IMR-90 (cell line): ENCODE measurements around the gene LCN10. TPM values are rescaled to one million over a fixed set of nuclear protein-coding genes. Genes with fewer than 3 reads are reported as not detected.

Experiments used
- ATAC-seq: fragments of 200-7000 bp; cut with Tn5 transposase; 2 replicates; pipeline ENCODE4 v1.9.1; 2020; ENCODE audit warnings: low read depth, mild to moderate bottlenecking, moderate library complexity
- BruUV-seq: library from RNA; stranded (reverse); fragments of 400-500 nt; replicated peaks from 2 replicates; lab custom pipeline; 2021; lab: Mats Ljungman, UMichigan
- CTCF ChIA-PET: fragments of 300-600 bp; formaldehyde crosslinking; extraction: SDS; loops from one replicate; lab custom pipeline; 2021; ENCODE audit warnings: antibody characterized with exemption; lab: Yijun Ruan, JAX
- POLR2A ChIA-PET: fragments of 300-600 bp; sonication (Branson Sonifier 250); formaldehyde crosslinking; loops from one replicate; lab custom pipeline; 2022; ENCODE audit warnings: antibody characterized with exemption; ENCODE audit not compliant: unreplicated experiment; lab: Charles Lee
- DNase-seq: peaks from one replicate; pipeline ENCODE4 v3.0.0; 2013
- H2AFZ ChIP-seq: replicated peaks from 2 replicates; pipeline ENCODE3; 2013; ENCODE audit warnings: low read length, mild to moderate bottlenecking; ENCODE audit not compliant: poor library complexity
- H2AK5ac ChIP-seq: 2 replicates; pipeline ENCODE4 v1.6.1; 2013; ENCODE audit warnings: low read depth, low read length, inconsistent platforms
- H2AK9ac ChIP-seq: replicated peaks from 2 replicates; pipeline ENCODE3; 2013; ENCODE audit warnings: mild to moderate bottlenecking, low read depth, low read length, moderate library complexity; ENCODE audit not compliant: poor library complexity
- H2BK120ac ChIP-seq: 2 replicates; pipeline ENCODE4 v1.6.1; 2013; ENCODE audit warnings: low read depth, low read length, inconsistent platforms
- H2BK15ac ChIP-seq: 3 replicates; pipeline ENCODE4 v1.6.1; 2013; ENCODE audit warnings: low read depth, low read length, inconsistent platforms
- H2BK20ac ChIP-seq: 2 replicates; pipeline ENCODE4 v1.6.1; 2013; ENCODE audit warnings: low read depth, mild to moderate bottlenecking, inconsistent platforms, low read length, moderate library complexity
- H2BK5ac ChIP-seq: 2 replicates; pipeline ENCODE4 v1.6.1; 2013; ENCODE audit warnings: mild to moderate bottlenecking, low read depth, low read length, inconsistent platforms; ENCODE audit not compliant: poor library complexity, severe bottlenecking
- H3K14ac ChIP-seq: replicated peaks from 2 replicates; pipeline ENCODE4 v1.6.1; 2013; ENCODE audit warnings: low read depth, low read length, inconsistent platforms
- H3K18ac ChIP-seq: 2 replicates; pipeline ENCODE4 v1.6.1; 2013; ENCODE audit warnings: low read depth, low read length, control low read depth
- H3K23ac ChIP-seq: 2 replicates; pipeline ENCODE4 v1.6.1; 2013; ENCODE audit warnings: low read depth, low read length, inconsistent platforms
- H3K27ac ChIP-seq: 2 replicates; pipeline ENCODE4 v1.5.1; 2013; ENCODE audit warnings: mild to moderate bottlenecking, control low read depth, low read length; ENCODE audit not compliant: insufficient read depth
- H3K27me3 ChIP-seq: 2 replicates; pipeline ENCODE4 v1.6.1; 2013; ENCODE audit warnings: low read length; ENCODE audit not compliant: control insufficient read depth, insufficient read depth
- H3K36me3 ChIP-seq: 2 replicates; pipeline ENCODE4 v1.6.1; 2013; ENCODE audit warnings: low read length, mixed read lengths; ENCODE audit not compliant: control insufficient read depth, insufficient read depth
- H3K4ac ChIP-seq: 2 replicates; pipeline ENCODE4 v1.6.1; 2013; ENCODE audit warnings: low read depth, low read length, inconsistent platforms
- H3K4me1 ChIP-seq: 2 replicates; pipeline ENCODE4 v1.6.1; 2013; ENCODE audit warnings: low read length, mixed read lengths; ENCODE audit not compliant: control insufficient read depth, insufficient read depth
- H3K4me2 ChIP-seq: 2 replicates; pipeline ENCODE4 v1.6.1; 2013; ENCODE audit warnings: low read depth, mild to moderate bottlenecking, control low read depth, low read length, moderate library complexity
- H3K4me3 ChIP-seq: 2 replicates; pipeline ENCODE4 v1.5.1; 2013; ENCODE audit warnings: low read depth, mild to moderate bottlenecking, control low read depth, low read length, moderate library complexity; ENCODE audit not compliant: insufficient read depth
- H3K56ac ChIP-seq: 2 replicates; pipeline ENCODE4 v1.6.1; 2013; ENCODE audit warnings: low read length, inconsistent platforms; ENCODE audit not compliant: insufficient read depth; ENCODE audit errors: extremely low read depth
- H3K79me1 ChIP-seq, 2 experiments: 2 replicates each; pipeline ENCODE4 v1.6.1; 2013; ENCODE audit warnings: low read length in 2 of 2, inconsistent platforms in 1 of 2, low read depth in 1 of 2
- H3K9ac ChIP-seq: 2 replicates; pipeline ENCODE4 v1.6.1; 2013; ENCODE audit warnings: low read depth, low read length, control low read depth
- H3K9me1 ChIP-seq: 2 replicates; pipeline ENCODE4 v1.6.1; 2013; ENCODE audit warnings: low read length, inconsistent platforms; ENCODE audit not compliant: insufficient read depth
- H3K9me3 ChIP-seq: 2 replicates; pipeline ENCODE4 v1.6.1; 2013; ENCODE audit warnings: low read length; ENCODE audit not compliant: control insufficient read depth, insufficient read depth
- H4K20me1 ChIP-seq: 2 replicates; pipeline ENCODE4 v1.6.1; 2013; ENCODE audit warnings: low read length, inconsistent platforms; ENCODE audit not compliant: insufficient read depth
- H4K5ac ChIP-seq: 2 replicates; pipeline ENCODE4 v1.6.1; 2013; ENCODE audit warnings: mild to moderate bottlenecking, low read depth, low read length, control low read depth
- H4K8ac ChIP-seq, 2 experiments: 2 replicates each; pipeline ENCODE4 v1.6.1; 2013; ENCODE audit warnings: low read depth in 2 of 2, low read length in 2 of 2, control low read depth in 1 of 2, inconsistent platforms in 1 of 2
- H4K91ac ChIP-seq: 2 replicates; pipeline ENCODE4 v1.6.1; 2013; ENCODE audit warnings: low read depth, low read length, inconsistent platforms; ENCODE audit not compliant: insufficient read depth
- MAFK ChIP-seq: IDR thresholded peaks from 2 replicates; pipeline ENCODE4 v1.6.1; 2012; ENCODE audit warnings: low read depth, low read length, improper control_type of control experiment
- RAD21 ChIP-seq: IDR thresholded peaks from 2 replicates; pipeline ENCODE4 v1.6.1; 2012; ENCODE audit warnings: low read length, improper control_type of control experiment
- WGBS, 2 experiments: methylation state at CpG; one replicate each; pipeline versions ENCODE4 v1.1.5 to v1.1.7; 2013; ENCODE audit warnings: missing lambda C conversion rate in 2 of 2; ENCODE audit not compliant: insufficient read length in 1 of 2; ENCODE audit errors: extremely low coverage in 2 of 2; 5-methylcytosine and 5-hydroxymethylcytosine counted together
- dilution Hi-C: fragments of 300-500 bp; cut with HindIII; formaldehyde crosslinking; loops from one replicate; pipeline ENCODE4 v1.14.3; 2018; ENCODE audit warnings: low sequenced_read_pairs; ENCODE audit not compliant: unreplicated experiment
- in situ Hi-C: fragments of 300-500 bp; cut with MboI; formaldehyde crosslinking; loops from 3 replicates; pipeline ENCODE4 v1.14.3; 2019; ENCODE audit warnings: low sequenced_read_pairs, inconsistent platforms, mixed read lengths
- intact Hi-C: fragments of 100-400 bp; cut with micrococcal nuclease; formaldehyde crosslinking; loops from 2 replicates; pipeline ENCODE4 v1.10.0; 2022
- polyA plus RNA-seq, 3 experiments: library from polyadenylated mRNA; depleted of rRNA; stranded (reverse); fragments of >200 nt; gene quantifications; 2 replicates each; pipeline ENCODE4 v1.2.3, GENCODE V29; 2012; ENCODE audit warnings: low replicate concordance in 1 of 3
- total RNA-seq: library from RNA; depleted of rRNA; stranded (reverse); fragments of >200 nt; gene quantifications from 2 replicates; pipeline ENCODE4 v1.2.3, GENCODE V29; 2012

LCN10 gene
- total and polyA plus RNA-seq, 2 of the 4 experiments (the other 2 are of a cell fraction): not detected

- POLR2A ChIA-PET: no interaction called here
- no peak for ATAC-seq
- H4K91ac ChIP-seq: no peak overlapping the region
These were observed 44.8 kb downstream of the LCN10 start for GRCh38 chr9:136697821-136698526.

More at GRCh38 chr9:136697821-136698526, 44.8 kb downstream of the LCN10 start:
- whole genome bisulfite sequencing, 2 experiments: 90% methylated on average over 2 of the region's 20 CpGs; no CpG with 5 or more reads in 1 of the 2 experiments
- no peak overlapping the region for H2BK120ac ChIP-seq
- DNase-seq: no peak
- TF ChIP-seq MAFK (no peak), RAD21 (no peak)
- H3K4me3 ChIP-seq: no peak overlapping the region
- no peak overlapping the region for H3K4me2 ChIP-seq
- H3K14ac ChIP-seq: no peak overlapping the region
- H3K23ac ChIP-seq: no peak overlapping the region
- no peak overlapping the region for H2BK20ac ChIP-seq
- H4K8ac ChIP-seq: no peak overlapping the region
- no peak overlapping the region for H4K5ac ChIP-seq
- H2AFZ ChIP-seq: no peak overlapping the region
- H2AK5ac ChIP-seq: no peak overlapping the region
- H3K27me3 ChIP-seq: peaks cover 26% of the 10 kb centered on the region
- no peak overlapping the region for H2BK5ac ChIP-seq
- H3K9me1 ChIP-seq: no peaks in the 10 kb centered on the region
- H3K36me3 ChIP-seq: no peaks in the 10 kb centered on the region
- H3K4me1 ChIP-seq: 0 out of 2 replicates have a peak, but pooled peaks cover 2% of the 10 kb centered on the region
- H4K20me1 ChIP-seq: no peaks in the 10 kb centered on the region
- dilution Hi-C loops (no loop called here), intact Hi-C loops (no loop called here), in situ Hi-C loops (no loop called here)
- CTCF ChIA-PET: no interaction called here
- H2AK9ac ChIP-seq: no peak overlapping the region
- H3K4ac ChIP-seq: no peak overlapping the region
- H3K27ac ChIP-seq: no peak overlapping the region
- H3K9ac ChIP-seq: no peak overlapping the region
- no peak overlapping the region for H3K56ac ChIP-seq
- H3K18ac ChIP-seq: no peak overlapping the region
- BruUV-seq: no TSS peak
- no peaks in the 10 kb centered on the region for H3K79me1 ChIP-seq
- H3K9me3 ChIP-seq: no peaks in the 10 kb centered on the region
- H2BK15ac ChIP-seq: no peak overlapping the region
